Testis (tissue), 2 donors: ENCODE measurements around the gene OR2AT4.

ENCODE experiments used
- CTCF ChIP-seq, 3 experiments: fragments of 450-650 bp in 2 of 3; fragments of 200-600 bp in 1 of 3; sonication (generic) in 1 of 3; IDR thresholded peaks; one replicate each; pipeline ENCODE4 v1.5.1; 2016 to 2019; ENCODE audit warnings: antibody characterized with exemption in 3 of 3, mild to moderate bottlenecking in 2 of 3, moderate library complexity in 1 of 3
- POLR2A ChIP-seq: fragments of 450-650 bp; IDR thresholded peaks from one replicate; pipeline ENCODE4 v1.6.1; 2017; ENCODE audit warnings: antibody characterized with exemption, mild to moderate bottlenecking, moderate library complexity

GRCh38 chr11:75047191-75047590 lies 49.5 kb downstream of the OR2AT4 start:
- TF ChIP-seq CTCF (IDR thresholded peaks at IDR 0.05) (no peak), POLR2A (no peak)
